Ureter (tissue), 1 donor: ENCODE results near the gene ADAMTS8. TPM values are rescaled to one million over a fixed set of nuclear protein-coding genes. Genes with fewer than 3 reads are reported as not detected.
A peak's percentile ranks its signal among the peaks of the same experiment; 100 is the strongest.
"Not testable (repeated sequence)": the region's sequence is repeated elsewhere in the genome, so short reads cannot be mapped to it uniquely, and the experiment has no call there.

Experiments
- DNase-seq: peaks from one replicate; pipeline ENCODE4 v3.0.0-alpha.2; 2020; ENCODE audit warnings: low spot score
- total RNA-seq: library from RNA; stranded (reverse); gene quantifications from one replicate; pipeline ENCODE4 v1.2.4, GENCODE V29; 2023
- donor health status: DM: yes; HTN: yes; CAD: no.

Gene ADAMTS8
- total RNA-seq, 1 donor from 2014 or later, result 1.2 TPM

GRCh38 chr11:130439160-130439519 is 10.7 kb upstream of the ADAMTS8 start:
- DNase-seq, result no peak

GRCh38 chr11:130438401-130439159 is 10.2 kb upstream of the ADAMTS8 start:
- not testable (repeated sequence) for DNase-seq

GRCh38 chr11:130437848-130438247 is 9.4 kb upstream of the ADAMTS8 start:
- DNase-seq, result no peak

GRCh38 chr11:130436171-130436570 is 7.8 kb upstream of the ADAMTS8 start:
- no peak for DNase-seq

GRCh38 chr11:130435671-130436070 is 7.3 kb upstream of the ADAMTS8 start:
- DNase-seq, result no peak

GRCh38 chr11:130434521-130435223 is 6.3 kb upstream of the ADAMTS8 start:
- DNase-seq, result peak; percentile 81

GRCh38 chr11:130433357-130433756 is 4.9 kb upstream of the ADAMTS8 start:
- DNase-seq, result no peak

GRCh38 chr11:130431801-130432200 is 3.4 kb upstream of the ADAMTS8 start:
- no peak for DNase-seq

- DNase-seq, result peak; percentile 77
These were observed 2.9 kb upstream of the ADAMTS8 start for GRCh38 chr11:130431331-130431773.

- DNase-seq, result no peak
These were observed 1.6 kb upstream of the ADAMTS8 start for GRCh38 chr11:130429983-130430382.

- no peak for DNase-seq
These were observed 792 bp upstream of the ADAMTS8 start for GRCh38 chr11:130429120-130429681.

GRCh38 chr11:130427581-130428315 is 661 bp downstream of the ADAMTS8 start:
- no peak for DNase-seq

- no peak for DNase-seq
These were observed 1.5 kb downstream of the ADAMTS8 start for GRCh38 chr11:130426837-130427341.

GRCh38 chr11:130426223-130426836 is 2.1 kb downstream of the ADAMTS8 start:
- no peak for DNase-seq

GRCh38 chr11:130425156-130425555 is 3.3 kb downstream of the ADAMTS8 start:
- no peak for DNase-seq

GRCh38 chr11:130424613-130425140 is 3.7 kb downstream of the ADAMTS8 start:
- no peak for DNase-seq

- no peak for DNase-seq
These were observed 4.8 kb downstream of the ADAMTS8 start for GRCh38 chr11:130423541-130424142.

- DNase-seq, result no peak
These were observed 6.0 kb downstream of the ADAMTS8 start for GRCh38 chr11:130422251-130422995.

- DNase-seq, result no peak
These were observed 6.7 kb downstream of the ADAMTS8 start for GRCh38 chr11:130421697-130422096.

- no peak for DNase-seq
These were observed 7.2 kb downstream of the ADAMTS8 start for GRCh38 chr11:130421199-130421585.
